ENCODE data around the gene CST3.
"Not testable (repeated sequence)": the region's sequence is repeated elsewhere in the genome, so short reads cannot be mapped to it uniquely, and the experiment has no call there.

CST3 gene

DNA sequence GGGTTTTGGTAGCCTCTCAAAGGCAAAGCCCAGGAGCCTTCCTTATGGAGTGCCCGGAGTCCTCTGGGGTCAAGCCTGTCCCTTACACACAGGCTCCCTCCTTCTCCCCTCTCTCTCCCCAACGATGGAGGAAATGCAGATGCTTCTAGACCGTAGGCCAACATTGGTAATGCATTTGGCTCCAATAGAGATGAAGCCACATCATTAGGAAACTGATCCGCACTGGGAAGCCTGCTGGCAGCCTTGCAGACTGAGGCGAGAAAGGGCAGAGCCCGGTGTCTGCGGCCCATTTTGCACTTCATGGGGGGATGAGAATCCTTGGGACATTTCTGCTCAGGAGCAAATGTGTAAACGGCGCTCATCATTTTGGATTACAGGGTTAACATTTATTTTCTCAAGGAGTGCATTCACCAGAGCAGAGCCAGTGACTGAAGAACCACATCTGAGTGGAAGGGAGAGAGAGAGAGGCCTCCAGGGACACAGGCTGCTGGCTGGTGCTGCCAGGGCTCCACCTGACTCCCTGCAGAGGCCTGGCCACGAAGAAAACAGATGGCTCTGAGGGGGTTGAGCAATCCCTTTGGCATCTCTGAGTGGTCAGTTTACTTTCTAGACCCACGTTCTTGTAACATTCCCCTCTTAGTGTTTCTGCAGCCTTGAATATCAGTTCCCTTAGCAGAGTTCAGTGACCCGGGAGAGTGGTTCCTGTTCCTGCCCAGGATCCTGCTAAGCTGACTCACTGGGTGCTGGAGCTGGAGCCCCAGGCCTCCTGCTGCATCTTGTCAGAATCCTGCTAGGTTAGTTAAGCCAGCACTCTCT lies 4.4 kb upstream of the CST3 start:
- no peak for DNase-seq

DNA sequence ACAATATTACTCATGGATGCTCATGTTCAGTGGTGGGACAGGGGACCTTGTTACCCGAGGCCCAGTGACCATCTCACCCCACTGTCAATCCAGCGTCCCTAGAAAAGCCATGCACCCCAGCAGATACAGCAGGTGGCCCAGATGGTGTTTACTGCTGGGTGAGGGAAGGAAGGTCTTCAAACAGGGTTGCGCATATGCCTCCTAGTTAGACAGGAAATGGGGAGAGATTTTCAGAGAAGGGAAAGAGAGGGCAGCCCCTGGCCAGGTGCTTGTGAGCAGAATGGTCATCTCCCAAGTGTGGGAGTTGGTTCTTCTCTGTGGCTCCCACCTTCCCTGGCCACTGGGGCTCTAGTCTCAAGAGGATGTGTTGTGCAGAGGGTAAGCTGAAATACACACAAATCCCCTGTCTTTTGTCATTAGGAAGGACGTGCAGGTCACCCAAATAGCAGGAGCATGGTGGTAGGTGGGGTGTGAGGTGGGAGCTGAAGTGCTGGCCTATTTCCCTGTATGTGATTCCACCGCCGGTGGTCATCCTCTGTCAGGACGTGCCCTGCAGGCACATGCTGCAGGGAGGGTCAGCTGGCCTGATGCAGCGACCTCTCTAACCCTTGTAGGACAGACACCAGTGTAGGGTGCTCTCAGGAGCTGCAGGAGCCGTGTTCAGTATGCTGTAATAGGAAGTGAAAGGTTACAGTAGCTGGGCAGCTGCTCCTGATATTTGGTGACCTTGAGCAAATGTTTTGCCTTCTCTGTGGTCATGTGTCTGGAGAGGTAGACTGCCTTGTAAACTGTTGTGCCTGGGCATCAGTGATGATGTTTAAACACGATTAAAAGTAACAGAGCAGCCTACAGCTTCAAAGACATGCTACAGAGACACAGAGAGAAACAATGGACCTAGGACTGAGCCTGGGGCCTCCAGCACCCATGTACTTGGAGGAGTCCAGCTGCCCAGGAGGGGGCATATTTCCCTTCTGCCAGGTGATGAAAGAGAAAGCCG lies 3.2 kb upstream of the CST3 start:
- DNase-seq, result no peak

DNA sequence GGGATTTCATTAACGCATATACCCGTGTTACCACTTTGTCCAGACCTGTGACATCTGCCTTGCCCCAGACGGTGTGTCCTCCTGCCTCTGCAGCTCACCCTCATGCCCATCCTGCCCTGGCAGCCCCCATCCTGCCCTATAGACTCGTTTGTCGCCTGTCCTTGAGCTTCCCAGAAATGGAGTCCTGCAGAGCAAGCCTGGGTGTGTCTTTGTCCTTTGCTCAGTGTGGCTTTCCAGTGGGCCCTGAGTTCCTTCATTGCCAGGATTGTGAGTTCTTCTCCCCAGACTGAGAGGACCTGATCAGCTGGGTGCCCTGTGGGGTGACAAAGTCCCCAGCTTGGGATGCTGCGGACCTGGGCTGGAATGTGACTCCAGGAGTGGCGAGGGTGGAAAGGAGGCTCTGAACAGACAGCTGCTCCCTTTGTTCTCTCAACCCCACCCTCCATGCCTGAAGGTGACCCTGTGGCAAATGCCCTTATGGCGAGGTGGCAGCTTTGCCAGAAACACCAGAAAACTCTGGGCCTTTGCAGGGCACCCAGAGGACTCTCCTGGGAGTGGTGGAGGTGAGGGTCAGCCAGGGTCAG lies 2.4 kb upstream of the CST3 start:
- no peak for DNase-seq

GRCh38 chr20:23639490-23639958 lies 1.8 kb upstream of the CST3 start:
- DNase-seq, result no peak

DNA sequence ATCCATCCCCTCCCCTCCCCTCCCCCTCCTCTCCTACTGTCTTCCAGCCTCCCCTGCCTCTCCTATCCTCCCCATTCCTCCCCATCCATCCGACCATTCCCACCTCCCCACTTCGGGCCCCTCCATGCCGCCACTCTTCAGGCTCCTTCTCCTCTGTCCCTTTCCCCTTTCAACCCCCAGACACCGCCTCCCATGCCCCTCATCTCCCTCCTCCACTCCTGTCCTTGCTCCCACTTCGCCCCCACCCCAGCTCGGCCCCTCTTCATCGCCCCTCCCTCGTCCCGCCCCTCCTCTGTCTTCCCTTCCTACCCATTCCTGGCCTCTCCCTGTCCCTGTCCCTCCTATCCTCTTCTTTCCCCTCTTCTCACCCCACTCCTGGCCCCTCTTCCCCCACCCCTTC lies 554 bp upstream of the CST3 start:
- no peak for DNase-seq

DNA sequence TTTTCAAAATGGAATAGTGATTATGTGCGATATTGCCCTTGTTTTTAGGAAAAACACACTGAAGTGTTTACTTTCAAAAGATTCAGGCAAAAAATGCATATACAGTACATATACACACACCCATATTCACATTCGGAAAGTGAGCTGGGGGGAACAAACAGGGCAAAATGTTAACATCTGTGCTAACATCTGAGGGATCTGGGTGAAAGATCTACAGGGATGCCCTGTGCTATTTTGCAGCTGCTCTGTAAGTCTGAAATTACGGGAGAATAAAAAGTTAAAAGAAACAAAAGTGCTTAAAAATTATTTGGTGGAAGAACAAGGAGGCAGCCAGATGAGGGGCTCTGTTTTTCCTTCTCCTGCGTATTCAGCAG lies 860 bp downstream of the CST3 start:
- no peak for DNase-seq

DNA sequence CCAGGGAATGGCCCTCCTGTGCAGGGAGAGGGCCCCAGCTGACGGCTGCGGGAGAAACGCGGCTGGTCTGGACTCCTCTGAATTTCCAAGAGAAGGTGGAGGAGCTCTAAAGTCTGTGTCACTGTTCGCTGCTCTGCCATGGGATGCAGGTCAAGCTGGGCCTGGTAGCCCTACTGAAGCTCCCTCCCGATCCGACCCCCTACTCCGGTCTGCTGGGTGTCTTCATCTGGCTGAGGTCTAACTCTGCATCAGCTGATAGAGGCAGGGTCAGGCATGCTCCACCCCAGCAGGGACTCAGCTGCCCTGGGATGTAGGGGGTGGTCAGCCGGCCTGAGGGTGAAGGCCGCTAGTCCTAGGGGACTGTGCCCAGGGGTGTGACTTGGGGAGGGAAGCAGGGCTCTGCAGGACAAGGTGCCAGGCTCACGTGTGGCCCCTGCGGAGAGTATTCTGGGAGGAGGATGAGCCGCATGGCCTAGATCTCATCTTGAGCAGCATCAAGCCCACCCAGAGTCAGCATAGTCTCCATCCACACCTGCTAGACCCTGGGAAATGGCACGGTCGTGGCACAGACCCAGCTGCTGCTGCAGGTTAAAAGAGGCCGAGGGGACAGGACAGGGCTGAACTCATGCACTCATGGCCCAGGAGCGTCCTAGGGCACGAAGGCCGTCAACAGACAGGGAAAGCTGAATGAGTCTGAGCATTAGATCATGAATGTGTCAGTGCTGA lies 1.4 kb downstream of the CST3 start:
- DNase-seq, result no peak

- not testable (repeated sequence) for DNase-seq
Observed at GRCh38 chr20:23635768-23636090, 2.0 kb downstream of the CST3 start.

- no peak for DNase-seq
Observed at GRCh38 chr20:23634985-23635767, 2.6 kb downstream of the CST3 start.

DNA sequence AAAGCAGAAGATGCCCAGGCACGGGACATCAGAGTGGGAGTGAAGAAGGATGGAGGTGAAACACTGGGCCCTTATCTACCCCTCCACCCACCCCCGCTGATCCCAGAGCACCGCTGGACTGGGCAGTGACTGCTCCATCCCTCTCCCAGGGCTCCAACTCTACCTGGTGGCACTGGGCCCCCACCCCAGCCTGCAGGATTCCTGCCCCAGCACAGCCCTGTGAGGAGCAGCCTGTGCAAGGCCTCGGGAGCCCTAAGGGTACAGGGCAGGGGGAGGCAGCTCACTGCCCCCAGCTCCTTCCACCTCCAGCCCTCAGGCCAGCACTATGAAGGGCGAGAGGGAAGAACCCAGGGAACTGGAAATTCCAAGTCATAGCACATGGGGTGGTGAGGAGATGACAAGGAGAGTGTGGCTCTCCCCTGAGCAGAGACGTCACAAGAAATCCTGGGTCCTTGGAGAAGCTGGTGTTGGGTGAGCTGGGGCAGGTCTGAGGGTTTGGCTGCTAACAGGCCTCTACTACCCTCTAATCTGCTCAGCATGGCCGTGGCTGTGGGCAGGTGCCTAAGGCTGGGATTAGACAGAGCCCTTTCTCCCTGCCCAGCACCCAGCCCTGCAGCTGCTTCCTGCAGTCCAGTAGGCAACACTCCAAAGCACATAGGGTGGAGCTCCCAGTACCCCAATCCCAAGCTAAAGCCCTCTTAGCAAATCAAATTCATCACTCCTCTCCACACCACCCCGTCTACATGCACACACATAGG lies 3.5 kb downstream of the CST3 start:
- no peak for DNase-seq

GRCh38 chr20:23632711-23633573 lies 4.8 kb downstream of the CST3 start:
- no peak for DNase-seq

GRCh38 chr20:23631981-23632710 lies 5.6 kb downstream of the CST3 start:
- no peak for DNase-seq

- no peak for DNase-seq
Observed at GRCh38 chr20:23631226-23631822, 6.4 kb downstream of the CST3 start.

DNA sequence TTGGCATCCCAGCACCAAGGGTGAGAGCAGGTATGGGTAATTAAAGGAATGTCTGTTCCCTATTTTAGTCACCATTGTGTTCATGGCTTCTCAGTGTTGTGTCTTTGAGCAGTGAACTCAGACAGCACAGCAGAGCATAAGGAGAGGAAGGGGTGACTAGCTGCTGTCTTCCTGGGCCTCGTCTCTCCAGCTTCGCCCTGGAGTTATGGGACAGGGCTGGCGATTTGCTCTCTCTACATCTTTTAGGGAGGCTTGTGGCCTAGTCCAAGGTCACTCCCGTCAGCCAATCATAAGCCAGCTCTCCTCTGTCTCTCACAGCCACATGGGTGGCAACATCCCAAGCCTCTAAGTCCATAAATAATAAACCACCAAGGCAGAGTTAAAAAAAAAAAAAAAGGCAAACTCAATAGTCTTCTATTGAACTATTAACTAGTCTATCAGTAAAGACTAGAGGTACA lies 7.3 kb downstream of the CST3 start:
- DNase-seq, result no peak

GRCh38 chr20:23629542-23630391 lies 8.0 kb downstream of the CST3 start:
- no peak for DNase-seq

DNA sequence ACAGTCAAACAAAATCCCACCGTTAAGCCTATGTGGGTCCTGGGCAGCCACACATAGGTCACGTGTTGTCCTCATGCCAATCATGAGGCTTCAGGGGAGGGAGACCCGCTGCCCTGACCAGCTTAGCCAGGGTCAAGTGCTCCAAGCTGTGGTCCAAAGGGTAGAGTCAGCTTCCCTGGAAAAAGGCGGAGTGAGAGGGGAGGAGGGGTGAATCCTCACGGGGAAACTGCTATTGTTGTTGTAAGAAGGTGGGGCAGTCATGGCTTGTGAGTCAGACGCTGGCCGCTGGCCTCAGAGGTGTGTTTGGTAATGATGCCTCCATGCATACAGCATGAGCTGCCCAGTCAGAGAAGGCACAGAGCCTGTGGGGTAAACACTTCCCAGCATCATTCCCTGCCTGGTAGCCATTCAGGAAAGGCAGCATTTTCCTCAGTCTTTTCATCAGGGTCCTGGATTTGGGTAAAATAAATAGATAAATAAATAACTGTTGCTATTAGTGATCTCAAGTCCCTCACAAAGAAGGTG lies 8.7 kb downstream of the CST3 start:
- no peak for DNase-seq

- DNase-seq, result no peak
Observed at GRCh38 chr20:23628402-23629016, 9.2 kb downstream of the CST3 start.
